ENCODE measurements around the gene TNFSF15. TPM values are rescaled to one million over a fixed set of nuclear protein-coding genes. Genes with fewer than 3 reads are reported as not detected.

TNFSF15 gene
- total and polyA plus RNA-seq, 2 experiments from 2014 or later: under 0.01 TPM; not detected in 1

DNA sequence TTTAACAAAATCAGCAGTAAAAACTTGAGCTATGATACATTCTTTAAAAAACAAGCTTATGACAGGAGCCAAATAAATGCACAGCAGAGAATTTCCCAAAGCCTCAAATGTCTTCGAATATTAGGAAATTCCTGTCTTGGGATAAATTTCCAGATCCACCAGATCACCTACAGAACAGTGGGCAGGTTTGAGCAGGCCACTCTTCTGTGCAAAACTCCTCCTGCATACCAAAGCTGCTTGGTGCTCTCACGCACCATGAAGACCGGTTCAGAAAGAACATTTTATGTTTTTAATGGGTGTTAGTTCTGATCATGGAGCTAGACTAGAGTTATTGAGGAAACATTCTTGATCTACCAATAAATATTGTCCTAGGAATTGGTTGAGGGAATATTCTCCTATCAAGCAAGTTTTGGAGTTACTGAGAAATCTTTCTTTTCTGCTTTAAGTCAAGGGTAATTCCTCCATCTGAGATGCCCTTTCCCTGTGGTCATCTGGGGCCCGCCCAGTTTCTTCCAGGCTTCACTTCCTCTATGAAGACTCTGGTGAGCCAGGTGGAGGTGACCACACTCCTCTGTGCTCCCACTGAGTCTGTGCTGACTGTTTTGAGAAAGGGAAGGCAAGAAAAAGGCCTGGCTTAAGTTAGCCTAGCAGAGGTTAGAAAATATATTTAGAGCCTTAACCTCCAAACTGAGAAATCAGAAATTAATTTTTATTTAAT is 17.9 kb downstream of the TNFSF15 start:
- no peaks in the 10 kb centered on the region for H3F3A ChIP-seq (ENCODE audit: insufficient read depth)
- no peak overlapping the region for H3K27ac ChIP-seq
- no peaks in the 10 kb centered on the region for H3K9me2 ChIP-seq (ENCODE audit: insufficient read depth)
- no peak overlapping the region for H2AFZ ChIP-seq
- no peak for DNase-seq
- H3K79me2 ChIP-seq (ENCODE audit: insufficient read depth): no peaks in the 10 kb centered on the region
- no peaks in the 10 kb centered on the region for H3K36me3 ChIP-seq (ENCODE audit: low read depth)
- no peak overlapping the region for H3K4me3 ChIP-seq
- peaks cover 14% of the 10 kb centered on the region for H3K27me3 ChIP-seq (replicated peaks; ENCODE audit: insufficient read depth)
- TF ChIP-seq EZH2 (IDR thresholded peaks at IDR 0.05; ENCODE audit: insufficient read depth, poor library complexity, severe bottlenecking) (no peak), EZH2phosphoT487 (IDR thresholded peaks at IDR 0.05; ENCODE audit: insufficient read depth, low read depth) (no peak)
- H3K9me3 ChIP-seq (ENCODE audit: low read depth): no peaks in the 10 kb centered on the region
- no peaks in the 10 kb centered on the region for H4K20me1 ChIP-seq (ENCODE audit: insufficient read depth)
- WGBS, 2 experiments (ENCODE audit: low coverage in 1 of 2, low lambda C conversion rate in 2 of 2, missing lambda C conversion rate in 2 of 2): 83 to 86% methylated on average over 4 of the region's 4 CpGs
- no peak overlapping the region for H3K4me2 ChIP-seq (ENCODE audit: unreplicated experiment)
- in situ Hi-C loops (cut with MboI): no loop called here
- no peaks in the 10 kb centered on the region for H3K4me1 ChIP-seq (ENCODE audit: insufficient read depth)
- no peak overlapping the region for H3K9ac ChIP-seq

DNA sequence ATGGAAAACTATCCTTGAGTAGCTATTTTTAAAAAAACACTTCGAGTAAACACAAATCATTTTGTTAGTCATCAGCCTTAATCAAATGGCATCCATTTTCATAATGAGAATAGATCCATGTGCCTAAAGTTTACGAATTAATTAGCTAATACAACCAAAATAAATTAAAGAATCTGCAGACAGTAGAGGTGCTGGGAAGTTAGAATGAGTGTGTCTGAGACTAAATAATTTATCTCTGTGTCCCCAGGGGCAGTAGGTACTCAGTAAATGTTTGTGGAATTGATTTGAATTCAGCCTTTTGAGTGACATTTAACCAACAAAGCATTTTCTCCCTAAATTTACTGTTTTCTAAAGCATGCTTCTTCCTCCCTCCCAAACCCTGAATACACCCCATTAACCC is 18.6 kb downstream of the TNFSF15 start:
- Histone ChIP-seq H4K20me1 (ENCODE audit: insufficient read depth) (no peaks in the 10 kb centered on the region), H3K27me3 (replicated peaks; ENCODE audit: insufficient read depth) (peaks cover 14% of the 10 kb centered on the region), H3K36me3 (ENCODE audit: low read depth) (no peaks in the 10 kb centered on the region), H3F3A (ENCODE audit: insufficient read depth) (no peaks in the 10 kb centered on the region), H3K4me2 (ENCODE audit: unreplicated experiment) (no peak overlapping the region), H3K9me3 (ENCODE audit: low read depth) (no peaks in the 10 kb centered on the region), H2AFZ (no peak overlapping the region), H3K79me2 (ENCODE audit: insufficient read depth) (no peaks in the 10 kb centered on the region), H3K9ac (no peak overlapping the region), H3K9me2 (ENCODE audit: insufficient read depth) (no peaks in the 10 kb centered on the region), H3K4me3 (no peak overlapping the region), H3K27ac (no peak overlapping the region), H3K4me1 (ENCODE audit: insufficient read depth) (no peaks in the 10 kb centered on the region)
- no peak for DNase-seq
- in situ Hi-C loops (cut with MboI): no loop called here
- WGBS, 2 experiments (ENCODE audit: low coverage in 1 of 2, low lambda C conversion rate in 2 of 2, missing lambda C conversion rate in 2 of 2): 54 to 68% methylated on average over 2 of the region's 2 CpGs
- no peak for TF ChIP-seq EZH2phosphoT487 (IDR thresholded peaks at IDR 0.05; ENCODE audit: insufficient read depth, low read depth)
- no peak for TF ChIP-seq EZH2 (IDR thresholded peaks at IDR 0.05; ENCODE audit: insufficient read depth, poor library complexity, severe bottlenecking)

DNA sequence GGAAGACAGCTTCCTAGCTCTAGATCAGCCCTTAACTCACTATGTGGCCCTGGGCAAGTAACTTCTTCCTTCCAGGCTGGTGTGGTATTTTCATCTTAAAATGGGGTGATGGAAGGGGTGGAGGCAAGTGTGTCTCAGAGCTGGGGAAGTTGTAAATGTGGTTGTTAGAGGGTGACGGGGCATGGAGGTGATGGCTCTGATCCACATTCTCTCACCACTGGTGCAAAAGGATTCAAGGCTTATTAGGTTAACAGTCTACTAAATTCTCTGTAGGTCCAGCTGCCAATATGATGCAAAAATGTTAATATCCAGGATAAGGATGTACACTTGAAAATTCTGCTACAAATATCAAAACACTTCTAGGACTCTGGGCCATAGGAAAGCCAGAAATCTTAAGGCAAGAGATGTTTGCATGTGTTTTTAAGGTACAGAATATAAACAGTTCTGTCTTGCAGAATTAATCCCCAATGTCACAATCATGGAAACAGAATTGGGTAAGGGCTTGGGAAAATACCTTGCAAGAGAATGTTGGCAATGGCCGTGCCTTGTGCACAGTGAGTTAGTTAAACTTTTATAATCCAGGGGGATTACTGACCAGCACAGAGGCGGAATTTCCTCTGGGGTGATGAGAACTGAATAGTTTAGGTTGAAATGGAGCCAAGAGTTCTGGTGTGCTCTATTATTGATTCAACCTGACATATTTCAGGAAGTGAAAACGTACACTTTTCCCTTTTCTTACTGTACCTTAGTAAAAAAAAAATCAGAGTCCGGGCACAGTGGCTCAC is 19.8 kb downstream of the TNFSF15 start:
- H3K27me3 ChIP-seq (replicated peaks; ENCODE audit: insufficient read depth): peaks cover 14% of the 10 kb centered on the region
- in situ Hi-C loops (cut with MboI): no loop called here
- no peak overlapping the region for H3K9ac ChIP-seq
- no peak overlapping the region for H3K4me2 ChIP-seq (ENCODE audit: unreplicated experiment)
- no peaks in the 10 kb centered on the region for H3K9me3 ChIP-seq (ENCODE audit: low read depth)
- no peaks in the 10 kb centered on the region for H3K79me2 ChIP-seq (ENCODE audit: insufficient read depth)
- H3K4me3 ChIP-seq: no peak overlapping the region
- no peaks in the 10 kb centered on the region for H3F3A ChIP-seq (ENCODE audit: insufficient read depth)
- H4K20me1 ChIP-seq (ENCODE audit: insufficient read depth): no peaks in the 10 kb centered on the region
- no peak for TF ChIP-seq EZH2phosphoT487 (IDR thresholded peaks at IDR 0.05; ENCODE audit: insufficient read depth, low read depth)
- 72 to 73% methylated on average over 5 of the region's 5 CpGs for WGBS, 2 experiments (ENCODE audit: low coverage in 1 of 2, low lambda C conversion rate in 2 of 2, missing lambda C conversion rate in 2 of 2)
- H3K9me2 ChIP-seq (ENCODE audit: insufficient read depth): no peaks in the 10 kb centered on the region
- H3K4me1 ChIP-seq (ENCODE audit: insufficient read depth): no peaks in the 10 kb centered on the region
- no peaks in the 10 kb centered on the region for H3K36me3 ChIP-seq (ENCODE audit: low read depth)
- H3K27ac ChIP-seq: no peak overlapping the region
- no peak for DNase-seq
- H2AFZ ChIP-seq: no peak overlapping the region

DNA sequence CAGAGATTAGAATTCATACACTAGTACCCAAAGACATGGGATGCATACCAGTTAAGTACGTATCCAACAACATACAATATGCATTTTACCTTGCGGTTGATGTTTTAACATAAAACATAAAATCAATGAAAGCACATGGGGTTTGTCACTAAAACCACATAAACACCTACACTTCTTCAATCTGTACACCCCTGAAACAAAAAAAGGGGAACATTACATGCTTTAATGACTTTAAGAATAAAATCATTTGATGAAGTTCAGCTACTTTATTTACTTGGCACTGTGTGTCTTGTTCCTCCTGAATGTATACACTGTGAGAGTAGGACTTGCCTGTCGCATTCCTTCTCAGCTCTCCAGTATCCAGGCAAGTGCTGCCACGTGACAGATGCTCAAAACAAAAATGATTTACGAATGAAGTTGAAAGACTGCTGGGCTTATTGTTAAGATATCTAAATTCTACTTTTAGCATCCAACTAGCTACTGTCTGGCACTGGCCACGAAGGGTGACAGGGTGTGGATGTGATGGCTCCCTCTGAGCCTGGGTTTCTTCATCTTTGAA is 21.0 kb downstream of the TNFSF15 start:
- TF ChIP-seq EZH2phosphoT487 (IDR thresholded peaks at IDR 0.05; ENCODE audit: insufficient read depth, low read depth): no peak
- TF ChIP-seq EZH2 (IDR thresholded peaks at IDR 0.05; ENCODE audit: insufficient read depth, poor library complexity, severe bottlenecking): no peak
- Histone ChIP-seq H3K4me3 (no peak overlapping the region), H3K27me3 (replicated peaks; ENCODE audit: insufficient read depth) (peaks cover 14% of the 10 kb centered on the region), H4K20me1 (ENCODE audit: insufficient read depth) (no peaks in the 10 kb centered on the region), H3K27ac (no peak overlapping the region), H3K79me2 (ENCODE audit: insufficient read depth) (no peaks in the 10 kb centered on the region), H2AFZ (no peak overlapping the region), H3K9me3 (ENCODE audit: low read depth) (no peaks in the 10 kb centered on the region), H3K4me1 (ENCODE audit: insufficient read depth) (peaks cover 4% of the 10 kb centered on the region), H3K9me2 (ENCODE audit: insufficient read depth) (no peaks in the 10 kb centered on the region), H3K9ac (no peak overlapping the region), H3K36me3 (ENCODE audit: low read depth) (no peaks in the 10 kb centered on the region), H3F3A (ENCODE audit: insufficient read depth) (no peaks in the 10 kb centered on the region), H3K4me2 (ENCODE audit: unreplicated experiment) (no peak overlapping the region)
- 58% methylated on average over 6 of the region's 6 CpGs for WGBS, 2 experiments (ENCODE audit: low coverage in 1 of 2, low lambda C conversion rate in 2 of 2, missing lambda C conversion rate in 2 of 2)
- in situ Hi-C loops (cut with MboI): no loop called here
- DNase-seq: no peak

All from GM23248 (cell line).